Subcutaneous adipose tissue (tissue), 4 donors: ENCODE results near the gene MRPL1. TPM values are rescaled to one million over a fixed set of nuclear protein-coding genes. Genes with fewer than 3 reads are reported as not detected.

Source experiments
- total RNA-seq, 4 donors: library from RNA; depleted of rRNA; stranded (reverse); fragments of >200 nt; gene quantifications; one replicate each; pipeline ENCODE4 v1.1.0, GENCODE V29; 2016
- TF ChIP-seq, protein P1 (sequence below): fragments of 450-650 bp; IDR thresholded peaks from one replicate; pipeline ENCODE4 v1.5.1; 2016; ENCODE audit warnings: low read depth, mild to moderate bottlenecking, control low read depth, antibody characterized with exemption, moderate library complexity

The MRPL1 gene
- total RNA-seq, 4 donors from 2014 or later, result 12.8 to 36.8 (median 25.1) TPM

DNA sequence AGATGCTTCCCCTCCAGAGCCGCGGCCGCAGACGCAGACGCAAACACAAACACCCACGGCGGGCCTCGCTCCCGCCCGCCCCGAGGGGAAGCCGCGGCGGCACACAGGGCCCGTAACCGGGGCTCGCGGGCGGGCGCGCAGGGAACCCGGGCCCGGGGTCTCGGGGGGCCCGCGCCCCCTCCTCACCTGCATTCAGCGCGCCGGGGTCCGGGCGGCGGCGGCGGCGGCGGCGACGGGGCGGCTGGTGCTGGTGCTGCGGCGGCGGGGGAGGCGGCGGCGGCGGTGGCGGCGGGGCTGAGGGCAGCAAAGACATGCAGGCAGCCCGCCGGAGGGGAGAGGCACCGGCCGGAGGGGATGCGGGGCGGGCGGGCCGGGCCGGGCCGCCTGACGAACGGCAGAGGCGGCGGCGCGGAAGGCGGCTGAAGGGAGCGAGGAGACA lies 43.2 kb upstream of the MRPL1 start:
- TF ChIP-seq, protein P1, sequence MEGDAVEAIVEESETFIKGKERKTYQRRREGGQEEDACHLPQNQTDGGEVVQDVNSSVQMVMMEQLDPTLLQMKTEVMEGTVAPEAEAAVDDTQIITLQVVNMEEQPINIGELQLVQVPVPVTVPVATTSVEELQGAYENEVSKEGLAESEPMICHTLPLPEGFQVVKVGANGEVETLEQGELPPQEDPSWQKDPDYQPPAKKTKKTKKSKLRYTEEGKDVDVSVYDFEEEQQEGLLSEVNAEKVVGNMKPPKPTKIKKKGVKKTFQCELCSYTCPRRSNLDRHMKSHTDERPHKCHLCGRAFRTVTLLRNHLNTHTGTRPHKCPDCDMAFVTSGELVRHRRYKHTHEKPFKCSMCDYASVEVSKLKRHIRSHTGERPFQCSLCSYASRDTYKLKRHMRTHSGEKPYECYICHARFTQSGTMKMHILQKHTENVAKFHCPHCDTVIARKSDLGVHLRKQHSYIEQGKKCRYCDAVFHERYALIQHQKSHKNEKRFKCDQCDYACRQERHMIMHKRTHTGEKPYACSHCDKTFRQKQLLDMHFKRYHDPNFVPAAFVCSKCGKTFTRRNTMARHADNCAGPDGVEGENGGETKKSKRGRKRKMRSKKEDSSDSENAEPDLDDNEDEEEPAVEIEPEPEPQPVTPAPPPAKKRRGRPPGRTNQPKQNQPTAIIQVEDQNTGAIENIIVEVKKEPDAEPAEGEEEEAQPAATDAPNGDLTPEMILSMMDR, result no peak

DNA sequence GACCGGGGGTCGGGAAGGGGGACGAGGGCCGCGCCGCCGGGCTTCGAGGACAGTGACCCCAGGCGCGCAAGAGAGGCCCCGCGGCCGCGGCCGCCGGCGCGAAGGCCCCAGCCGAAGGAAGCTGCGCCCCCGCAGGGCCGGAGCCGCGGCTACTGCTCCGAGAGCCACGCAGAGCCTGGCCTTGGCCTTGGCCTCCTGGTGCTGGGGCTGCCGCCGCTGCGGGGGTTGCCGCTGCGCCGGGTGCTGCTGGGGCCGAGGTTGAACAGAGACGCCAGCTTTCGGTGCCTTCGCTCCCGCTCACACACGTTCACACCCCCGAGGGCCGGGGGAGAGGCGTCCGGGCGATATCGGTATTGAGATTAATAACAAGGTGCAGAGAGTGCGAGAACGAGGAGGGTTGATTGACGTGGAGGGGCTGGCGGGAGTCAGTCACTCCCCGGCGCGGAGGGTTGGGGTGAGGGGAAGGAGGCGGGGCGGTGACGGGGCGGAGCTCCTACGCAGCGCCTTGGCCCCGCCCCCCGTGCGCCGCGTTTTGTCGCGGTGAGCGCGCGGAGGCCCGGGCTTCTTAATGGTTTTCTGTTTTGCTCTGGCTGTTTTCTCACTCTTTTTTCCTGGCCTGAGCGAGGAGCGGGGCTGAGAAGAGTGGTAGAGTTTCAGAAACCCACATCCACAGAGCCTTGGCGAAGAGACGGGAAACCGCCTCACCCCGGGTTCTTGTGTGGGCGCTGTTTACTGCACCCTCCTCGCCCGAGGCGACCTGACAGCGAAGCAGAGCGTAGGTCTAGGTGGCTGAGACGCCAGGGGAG lies 42.6 kb upstream of the MRPL1 start:
- TF ChIP-seq, protein P1, result no peak

DNA sequence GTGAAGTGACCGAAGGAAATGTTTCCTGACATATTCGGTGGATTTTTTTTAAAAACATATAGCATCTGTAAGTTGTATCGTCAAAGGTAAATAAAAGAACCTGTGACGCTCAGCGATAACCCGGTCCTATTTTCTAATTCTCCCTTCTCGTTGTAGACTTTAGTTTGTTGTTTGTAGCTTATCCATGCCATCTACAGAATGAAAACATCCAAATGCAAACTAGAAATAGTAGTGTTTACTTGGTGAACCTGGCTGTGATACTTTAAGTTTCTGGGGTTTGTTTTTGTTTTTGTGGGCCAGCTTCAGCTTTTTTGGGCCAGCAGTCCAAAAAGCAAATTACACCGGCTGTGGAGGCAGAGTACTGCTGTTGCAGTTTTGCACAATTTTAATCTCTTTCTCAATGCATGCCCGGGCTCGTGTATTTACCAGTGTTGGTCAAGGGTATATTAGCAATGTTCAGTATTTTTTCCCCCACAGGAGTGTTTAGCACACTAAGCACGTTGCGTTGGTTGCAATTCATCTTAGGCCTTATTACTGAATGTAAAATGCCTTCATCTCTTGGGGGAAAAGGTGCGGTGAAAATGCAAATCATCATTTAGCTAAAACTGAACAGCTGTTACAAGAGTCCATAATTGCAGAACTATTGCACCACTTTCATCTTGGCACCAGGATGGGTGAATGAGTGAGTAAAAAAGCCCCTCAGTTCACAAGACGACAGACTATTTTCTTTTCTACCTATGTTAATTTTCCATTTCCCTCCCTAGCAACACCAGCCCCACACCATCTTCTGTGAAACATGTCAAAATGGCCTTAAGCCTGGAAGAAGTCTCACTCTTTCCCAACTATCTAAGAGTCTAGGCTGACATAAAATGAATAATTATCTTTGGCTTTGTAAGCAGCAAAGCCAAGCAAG lies 41.7 kb upstream of the MRPL1 start:
- TF ChIP-seq, protein P1, result no peak

DNA sequence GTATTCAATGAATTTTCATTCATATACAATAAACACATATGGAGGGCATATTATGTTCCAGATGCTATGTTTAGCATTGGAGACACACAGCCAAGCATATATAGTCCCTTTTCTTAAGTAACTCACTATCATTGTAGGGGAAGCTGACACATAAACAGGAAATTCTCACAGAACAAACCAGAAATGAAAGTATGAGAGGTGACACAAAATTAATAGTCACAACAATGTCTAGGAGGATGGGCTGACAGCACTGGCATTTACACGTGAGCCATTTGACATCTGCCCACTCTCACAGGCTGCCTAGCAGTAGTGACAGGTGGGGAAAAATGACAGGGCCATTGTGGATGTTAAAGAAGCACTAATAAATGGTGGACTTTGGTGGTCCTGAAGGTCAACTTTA lies 40.9 kb upstream of the MRPL1 start:
- TF ChIP-seq, protein P1, result no peak

DNA sequence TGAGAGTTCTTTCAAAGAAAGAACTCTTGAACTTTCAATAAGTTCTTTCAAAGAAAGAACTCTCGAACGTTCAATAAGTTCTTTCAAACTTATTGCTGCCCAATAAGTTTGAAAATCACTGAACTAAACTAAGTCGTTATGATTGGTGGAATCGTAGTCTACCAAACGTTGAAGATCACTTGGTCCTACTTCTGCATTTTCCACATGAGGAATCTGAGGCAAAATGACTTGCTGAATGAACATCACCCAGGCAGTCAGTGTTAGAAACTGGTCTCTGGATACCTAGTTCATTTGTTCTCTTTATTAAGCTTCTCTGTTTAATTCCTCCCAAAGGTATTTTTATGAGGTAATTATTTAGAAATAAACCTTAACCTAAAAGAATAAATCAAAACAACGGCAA lies 36.4 kb upstream of the MRPL1 start:
- TF ChIP-seq, protein P1, result no peak

DNA sequence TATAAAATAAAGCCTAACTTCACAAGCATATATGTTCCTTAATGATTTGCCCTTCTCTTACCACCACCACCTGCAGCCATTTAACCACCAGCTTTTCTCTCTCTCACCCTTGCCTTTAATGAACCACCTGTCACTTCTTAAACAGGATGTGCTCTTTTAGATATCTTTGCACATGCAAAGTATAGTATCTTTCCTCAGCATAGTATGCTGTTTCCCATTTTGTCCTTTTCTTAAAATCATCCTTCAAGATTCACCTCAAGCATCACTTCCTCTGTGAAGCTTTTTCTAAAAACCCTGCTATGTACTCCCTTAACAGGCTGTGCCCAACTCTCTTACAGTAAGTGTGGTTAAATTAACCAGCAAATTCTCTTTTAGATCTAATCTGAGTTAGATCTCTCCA lies 35.3 kb upstream of the MRPL1 start:
- TF ChIP-seq, protein P1, result no peak

DNA sequence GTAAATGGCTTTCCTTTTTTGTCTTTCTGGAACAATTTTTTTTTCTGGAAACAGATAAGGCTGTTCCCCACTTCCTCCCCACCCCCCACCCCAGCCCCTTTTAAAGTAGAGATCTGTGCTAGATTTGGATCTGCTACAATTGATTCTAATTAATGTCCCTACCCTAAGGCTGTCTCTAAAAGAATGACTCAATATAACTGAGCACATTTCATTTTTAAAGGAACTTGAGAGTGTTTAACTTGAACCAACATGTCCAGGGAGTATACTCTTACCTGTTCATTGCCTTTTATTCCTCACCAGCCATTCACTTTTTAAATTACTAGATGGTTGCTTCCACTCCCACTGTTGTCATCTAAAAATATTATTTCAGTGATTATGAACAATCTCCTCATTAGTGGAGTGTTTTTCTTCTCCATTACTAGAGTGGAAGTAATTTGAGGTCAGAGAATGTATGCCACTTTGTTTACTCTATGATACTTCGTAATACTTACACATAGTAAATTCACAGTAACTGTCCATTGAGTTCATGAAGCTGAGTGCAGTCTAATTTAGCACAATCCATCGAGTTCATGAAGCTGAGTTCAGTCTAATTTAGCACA lies 29.4 kb upstream of the MRPL1 start:
- TF ChIP-seq, protein P1, result no peak
